ENCODE results near the gene NAPA.

NAPA gene

DNA sequence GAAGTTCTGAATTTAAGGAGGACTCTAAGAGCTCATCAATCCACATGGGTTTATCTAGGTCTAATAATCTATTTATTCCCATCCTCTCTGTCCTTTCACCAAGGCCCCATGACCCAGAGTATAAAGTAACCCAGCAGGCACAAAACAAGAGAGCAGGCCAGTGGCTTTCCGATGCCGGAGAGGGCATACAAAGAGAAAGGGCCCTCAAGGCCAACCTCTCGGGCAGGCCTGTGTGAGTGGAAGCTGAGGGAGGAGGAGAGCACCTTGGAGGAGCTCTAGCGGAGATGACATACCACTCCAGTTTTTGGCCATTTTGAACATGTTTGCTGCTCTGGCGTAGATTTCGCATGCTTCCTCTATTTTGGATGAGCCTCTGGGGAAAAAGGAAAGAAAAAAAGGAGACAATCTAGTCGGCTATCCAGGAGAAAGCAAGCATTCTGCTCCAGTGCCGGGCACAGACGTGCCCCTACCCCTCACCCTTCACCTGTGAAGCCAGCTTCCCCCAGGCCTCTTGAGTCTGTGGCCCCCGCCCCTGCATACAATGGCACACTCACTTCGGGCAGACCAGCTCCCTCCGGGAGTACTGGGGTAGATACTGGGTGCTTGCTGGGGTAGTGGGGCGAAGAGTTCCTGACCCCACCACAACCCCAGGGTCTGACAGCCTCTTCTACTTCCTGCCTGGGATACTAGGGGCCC lies 11.6 kb downstream of the NAPA start:
- H3K9me3 ChIP-seq (ENCODE audit: control insufficient read depth, low read length) = no peaks in the 10 kb centered on the region
- H3K27ac ChIP-seq (ENCODE audit: low read depth, low read length, severe bottlenecking) = no peak overlapping the region
- WGBS, 2 experiments (ENCODE audit: insufficient coverage in 2 of 2) = 95% methylated on average over 6 to 9 of the region's 13 CpGs
- H3K4me3 ChIP-seq (ENCODE audit: extremely low read depth, insufficient read depth, low read length, poor library complexity, severe bottlenecking) = no peak overlapping the region
- peaks cover 57% of the 10 kb centered on the region for H3K36me3 ChIP-seq (ENCODE audit: control insufficient read depth, insufficient read depth, low read length)
- H3K4me1 ChIP-seq (ENCODE audit: control insufficient read depth, insufficient read depth, low read length, poor library complexity, severe bottlenecking) = peaks cover under 1% of the 10 kb centered on the region

DNA sequence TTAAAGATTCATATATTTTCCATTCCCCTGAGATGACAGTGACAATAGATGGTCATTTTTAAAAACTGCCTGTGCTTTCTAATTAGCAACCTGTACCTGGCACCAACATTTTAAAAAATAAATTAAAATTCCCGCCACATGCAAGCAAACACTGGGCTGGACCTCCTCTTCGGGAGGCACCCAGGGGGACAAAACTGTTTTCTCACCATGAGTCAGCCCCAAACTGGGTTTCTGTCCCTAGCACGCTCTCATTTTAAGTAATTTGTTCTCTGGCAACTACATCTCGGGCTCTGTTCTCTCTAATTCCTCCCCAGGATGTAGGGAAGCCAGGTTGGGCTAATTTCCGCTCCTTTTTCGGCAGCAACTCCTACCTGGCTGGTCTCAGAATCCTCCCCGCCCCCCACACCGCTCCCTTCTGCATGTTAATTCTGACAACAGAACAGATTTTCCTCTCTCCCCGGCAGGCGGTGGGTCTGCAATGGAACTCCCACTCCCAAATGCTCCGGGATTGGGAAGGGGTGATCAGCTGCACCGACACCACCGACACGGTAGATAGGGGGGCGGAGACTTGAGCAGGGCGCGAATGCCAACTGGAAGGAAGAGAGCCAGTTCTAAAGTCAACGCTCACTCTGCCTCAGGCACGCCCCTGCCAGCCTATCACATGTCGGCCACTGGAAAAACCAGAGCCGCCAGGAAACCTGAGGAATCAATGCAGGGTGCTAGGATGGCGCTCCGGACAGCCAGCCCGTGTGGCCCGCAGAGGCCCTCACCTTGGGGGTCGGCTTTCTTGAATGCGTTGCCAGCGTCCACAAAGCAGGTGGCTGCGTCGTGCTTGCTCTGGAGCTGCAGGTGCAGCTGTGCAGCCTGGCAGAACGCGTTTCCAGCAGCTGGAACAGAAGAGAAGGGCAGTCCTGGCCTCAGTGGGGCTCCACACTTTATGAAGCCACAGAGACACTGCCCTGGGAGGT lies 14.7 kb downstream of the NAPA start:
- Histone ChIP-seq H3K36me3 (ENCODE audit: control insufficient read depth, insufficient read depth, low read length) (peaks cover 66% of the 10 kb centered on the region), H3K4me1 (ENCODE audit: control insufficient read depth, insufficient read depth, low read length, poor library complexity, severe bottlenecking) (no peaks in the 10 kb centered on the region), H3K4me3 (ENCODE audit: extremely low read depth, insufficient read depth, low read length, poor library complexity, severe bottlenecking) (no peak overlapping the region), H3K27ac (ENCODE audit: low read depth, low read length, severe bottlenecking) (no peak overlapping the region), H3K9me3 (ENCODE audit: control insufficient read depth, low read length) (no peaks in the 10 kb centered on the region)
- 92 to 93% methylated on average over 28 to 31 of the region's 32 CpGs for WGBS, 2 experiments (ENCODE audit: insufficient coverage in 2 of 2)

DNA sequence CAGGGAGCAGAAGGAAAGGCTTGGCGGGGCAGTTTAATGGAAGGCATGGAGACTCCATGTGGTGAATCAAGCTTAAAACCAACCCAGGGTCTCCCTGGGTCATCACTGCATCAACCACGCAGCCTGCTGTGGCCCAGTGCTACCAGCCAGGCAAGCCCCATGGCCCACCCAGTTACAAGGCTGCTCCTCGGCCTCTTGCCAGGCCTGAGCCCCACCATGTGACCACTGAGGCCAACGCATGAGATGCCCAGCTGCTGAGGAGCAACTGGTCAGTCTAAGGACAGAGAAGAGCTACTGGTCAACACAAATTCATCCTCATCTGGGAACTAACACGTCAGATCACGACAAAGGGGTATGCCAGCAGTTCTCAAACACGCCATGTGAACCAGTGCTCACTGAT lies 15.5 kb downstream of the NAPA start:
- Histone ChIP-seq H3K9me3 (ENCODE audit: control insufficient read depth, low read length) (no peaks in the 10 kb centered on the region), H3K4me3 (ENCODE audit: extremely low read depth, insufficient read depth, low read length, poor library complexity, severe bottlenecking) (no peak overlapping the region), H3K27ac (ENCODE audit: low read depth, low read length, severe bottlenecking) (no peak overlapping the region), H3K36me3 (ENCODE audit: control insufficient read depth, insufficient read depth, low read length) (peaks cover 60% of the 10 kb centered on the region), H3K4me1 (ENCODE audit: control insufficient read depth, insufficient read depth, low read length, poor library complexity, severe bottlenecking) (no peaks in the 10 kb centered on the region)
- 95 to 100% methylated on average over 7 of the region's 7 CpGs for WGBS, 2 experiments (ENCODE audit: insufficient coverage in 2 of 2)

DNA sequence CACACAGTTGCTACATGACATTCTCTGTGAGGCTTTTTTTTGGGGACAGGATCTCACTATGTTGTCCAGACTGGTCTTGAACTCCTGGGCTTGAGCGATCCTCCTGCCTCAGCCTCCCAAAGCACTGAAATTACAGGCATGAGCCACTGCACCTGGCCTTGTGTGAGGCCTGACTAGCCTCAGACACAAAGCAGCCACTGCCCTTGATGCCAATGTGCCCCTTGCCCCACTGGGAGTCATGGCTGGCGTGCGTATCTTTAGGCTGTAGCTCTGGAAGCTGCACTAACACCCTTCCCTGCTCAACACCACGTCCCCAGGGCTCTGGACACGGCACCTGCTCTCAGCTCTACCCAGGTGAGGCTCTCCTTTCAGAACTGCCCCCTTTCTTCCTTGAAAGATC lies 16.3 kb downstream of the NAPA start:
- Histone ChIP-seq H3K9me3 (ENCODE audit: control insufficient read depth, low read length) (no peaks in the 10 kb centered on the region), H3K27ac (ENCODE audit: low read depth, low read length, severe bottlenecking) (no peak overlapping the region), H3K36me3 (ENCODE audit: control insufficient read depth, insufficient read depth, low read length) (peaks cover 56% of the 10 kb centered on the region), H3K4me1 (ENCODE audit: control insufficient read depth, insufficient read depth, low read length, poor library complexity, severe bottlenecking) (no peaks in the 10 kb centered on the region), H3K4me3 (ENCODE audit: extremely low read depth, insufficient read depth, low read length, poor library complexity, severe bottlenecking) (no peak overlapping the region)
- WGBS, 2 experiments (ENCODE audit: insufficient coverage in 2 of 2) = 88 to 97% methylated on average over 5 of the region's 5 CpGs

DNA sequence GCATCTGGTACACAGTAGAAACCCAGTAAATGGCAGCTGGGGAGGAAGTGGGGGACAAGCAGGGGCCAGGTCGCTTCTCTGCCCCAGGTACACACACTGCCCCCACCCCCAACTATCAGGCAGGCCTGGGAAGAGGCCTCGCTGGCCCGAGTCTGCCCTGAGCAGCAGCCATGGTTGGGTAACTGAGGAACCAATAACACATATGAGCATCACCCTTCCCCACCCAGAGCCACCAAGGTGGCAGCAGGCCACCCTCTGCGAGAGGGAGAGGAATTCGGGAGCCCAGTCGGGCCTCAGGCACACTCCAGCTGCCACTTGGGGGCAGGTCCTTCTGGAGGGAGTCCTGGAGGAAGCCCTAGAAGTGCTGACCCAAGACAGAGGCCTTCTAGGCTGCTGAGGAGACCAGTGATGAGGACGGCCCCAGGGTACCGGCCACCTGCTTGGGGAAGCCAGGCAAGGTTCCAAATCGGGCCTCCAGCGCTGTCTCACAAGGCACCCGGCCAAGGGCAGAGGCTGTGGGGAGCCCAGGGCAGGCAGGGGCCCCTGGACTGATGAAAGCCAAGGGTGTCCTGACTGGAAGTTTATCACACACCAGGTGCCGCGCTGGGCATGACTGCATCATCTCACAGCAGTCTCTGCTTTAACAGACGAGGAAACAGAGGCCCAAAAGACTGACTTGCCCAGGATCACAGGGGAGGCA lies 16.9 kb downstream of the NAPA start:
- H3K9me3 ChIP-seq (ENCODE audit: control insufficient read depth, low read length) = no peaks in the 10 kb centered on the region
- H3K4me3 ChIP-seq (ENCODE audit: extremely low read depth, insufficient read depth, low read length, poor library complexity, severe bottlenecking) = no peak overlapping the region
- WGBS, 2 experiments (ENCODE audit: insufficient coverage in 2 of 2) = 93 to 98% methylated on average over 9 to 14 of the region's 14 CpGs
- peaks cover 56% of the 10 kb centered on the region for H3K36me3 ChIP-seq (ENCODE audit: control insufficient read depth, insufficient read depth, low read length)
- H3K4me1 ChIP-seq (ENCODE audit: control insufficient read depth, insufficient read depth, low read length, poor library complexity, severe bottlenecking) = no peaks in the 10 kb centered on the region
- no peak overlapping the region for H3K27ac ChIP-seq (ENCODE audit: low read depth, low read length, severe bottlenecking)

DNA sequence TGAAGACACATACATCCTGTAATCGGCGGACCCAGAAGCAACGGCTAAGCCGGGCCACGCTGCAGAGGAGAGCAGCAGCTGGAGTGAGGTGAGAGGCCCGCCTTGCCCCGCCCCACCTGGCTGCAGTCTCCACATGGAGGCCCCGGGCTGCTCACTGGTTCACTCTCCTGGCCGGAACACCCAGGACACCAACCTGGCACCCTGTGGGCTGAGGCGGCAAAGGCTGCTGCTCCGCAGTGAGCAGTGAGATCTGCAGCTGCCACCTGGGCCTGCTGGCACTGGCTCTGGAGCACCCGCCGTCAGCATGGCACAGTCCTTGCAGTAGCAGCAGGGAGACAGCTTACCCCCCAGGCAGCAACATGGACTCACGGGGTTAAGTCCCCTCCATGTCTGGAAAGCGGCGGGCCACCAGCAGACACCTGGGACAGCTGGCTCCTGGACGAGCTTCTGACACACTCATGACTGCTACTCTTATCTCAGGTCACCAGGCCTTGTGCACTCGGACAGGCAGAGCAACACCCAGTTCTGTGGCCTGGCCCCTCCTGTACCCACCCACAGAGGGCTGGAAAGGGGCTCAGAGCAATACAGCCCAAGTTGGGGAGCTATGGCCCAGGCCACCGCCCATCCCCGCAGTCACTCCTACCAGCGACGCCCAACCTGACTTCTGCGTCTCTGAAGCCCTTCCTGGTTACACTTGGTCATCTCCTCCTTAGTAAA lies 17.7 kb downstream of the NAPA start:
- no peak overlapping the region for H3K27ac ChIP-seq (ENCODE audit: low read depth, low read length, severe bottlenecking)
- no peak overlapping the region for H3K4me3 ChIP-seq (ENCODE audit: extremely low read depth, insufficient read depth, low read length, poor library complexity, severe bottlenecking)
- 92 to 95% methylated on average over 23 of the region's 23 CpGs for WGBS, 2 experiments (ENCODE audit: insufficient coverage in 2 of 2)
- H3K4me1 ChIP-seq (ENCODE audit: control insufficient read depth, insufficient read depth, low read length, poor library complexity, severe bottlenecking) = no peaks in the 10 kb centered on the region
- H3K36me3 ChIP-seq (ENCODE audit: control insufficient read depth, insufficient read depth, low read length) = peaks cover 52% of the 10 kb centered on the region
- no peaks in the 10 kb centered on the region for H3K9me3 ChIP-seq (ENCODE audit: control insufficient read depth, low read length)

DNA sequence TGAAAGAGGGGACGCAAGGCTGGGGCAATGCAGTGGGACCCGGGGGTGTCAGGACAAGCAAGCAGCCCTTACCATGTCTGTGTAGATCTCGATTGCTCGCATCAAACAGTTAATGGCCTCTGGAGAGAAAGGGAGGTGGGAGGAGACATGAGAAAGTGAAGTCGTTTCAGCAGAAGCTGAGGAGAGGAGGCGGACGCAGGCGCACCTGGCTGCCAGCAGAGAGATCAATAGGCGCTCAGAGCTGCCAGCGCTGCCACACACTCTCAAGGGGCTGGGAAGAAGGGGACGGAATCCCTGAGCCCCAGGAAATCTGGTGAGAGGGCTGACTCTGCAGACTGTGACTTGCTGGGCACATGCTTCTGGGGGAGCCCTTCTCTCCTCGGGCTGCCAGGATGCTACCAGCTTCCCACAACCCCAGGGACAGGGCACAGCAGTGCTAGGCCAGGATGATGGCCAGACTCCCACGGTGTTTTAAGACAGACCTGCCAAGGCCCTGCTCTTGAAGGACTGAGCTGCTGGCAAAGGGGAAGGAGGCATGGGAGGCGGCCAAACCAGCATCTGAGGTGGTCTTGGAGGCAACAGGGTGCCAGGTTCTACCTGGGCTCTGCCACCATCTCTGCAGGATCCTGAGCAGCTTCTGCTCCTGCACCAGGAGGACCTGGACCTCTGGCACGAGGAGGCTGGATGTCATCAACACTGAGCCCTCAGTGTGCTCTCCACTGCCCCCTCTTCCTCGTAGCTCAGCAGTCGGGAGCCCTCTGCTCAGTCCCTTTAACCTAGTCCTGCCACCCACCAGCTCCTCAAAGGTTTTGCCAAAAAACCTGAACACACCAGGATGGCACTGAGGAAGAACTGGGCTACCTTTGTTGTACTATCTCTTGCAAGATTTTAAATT lies 19.1 kb downstream of the NAPA start:
- Histone ChIP-seq H3K4me3 (ENCODE audit: extremely low read depth, insufficient read depth, low read length, poor library complexity, severe bottlenecking) (no peak overlapping the region), H3K27ac (ENCODE audit: low read depth, low read length, severe bottlenecking) (no peak overlapping the region), H3K36me3 (ENCODE audit: control insufficient read depth, insufficient read depth, low read length) (peaks cover 48% of the 10 kb centered on the region), H3K9me3 (ENCODE audit: control insufficient read depth, low read length) (no peaks in the 10 kb centered on the region), H3K4me1 (ENCODE audit: control insufficient read depth, insufficient read depth, low read length, poor library complexity, severe bottlenecking) (no peaks in the 10 kb centered on the region)
- 91 to 96% methylated on average over 11 to 16 of the region's 17 CpGs for WGBS, 2 experiments (ENCODE audit: insufficient coverage in 2 of 2)

DNA sequence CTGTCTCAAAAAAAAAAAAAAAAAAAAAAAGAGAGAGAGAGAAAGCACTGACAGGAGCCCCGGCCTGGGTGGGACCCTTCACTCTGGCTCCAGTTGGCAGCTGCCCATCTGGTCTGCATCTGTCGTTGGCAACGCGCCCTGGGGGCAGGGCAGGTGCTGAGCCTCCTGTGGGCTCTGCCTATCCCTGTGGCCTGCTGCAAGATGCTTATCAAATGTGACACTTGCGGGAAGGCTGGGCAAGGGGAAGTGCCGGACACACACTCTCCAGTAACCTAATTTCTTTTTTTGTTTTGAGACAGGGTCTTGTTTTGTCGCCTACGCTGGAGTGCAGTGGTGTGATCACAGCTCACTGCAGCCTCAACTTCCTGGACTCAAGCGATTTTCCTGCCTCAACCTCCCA lies 20.1 kb downstream of the NAPA start:
- no peaks in the 10 kb centered on the region for H3K4me1 ChIP-seq (ENCODE audit: control insufficient read depth, insufficient read depth, low read length, poor library complexity, severe bottlenecking)
- no peak overlapping the region for H3K4me3 ChIP-seq (ENCODE audit: extremely low read depth, insufficient read depth, low read length, poor library complexity, severe bottlenecking)
- WGBS, 2 experiments (ENCODE audit: insufficient coverage in 2 of 2) = 98% methylated on average over 4 to 6 of the region's 9 CpGs
- H3K27ac ChIP-seq (ENCODE audit: low read depth, low read length, severe bottlenecking) = no peak overlapping the region
- peaks cover 48% of the 10 kb centered on the region for H3K36me3 ChIP-seq (ENCODE audit: control insufficient read depth, insufficient read depth, low read length)
- H3K9me3 ChIP-seq (ENCODE audit: control insufficient read depth, low read length) = no peaks in the 10 kb centered on the region

DNA sequence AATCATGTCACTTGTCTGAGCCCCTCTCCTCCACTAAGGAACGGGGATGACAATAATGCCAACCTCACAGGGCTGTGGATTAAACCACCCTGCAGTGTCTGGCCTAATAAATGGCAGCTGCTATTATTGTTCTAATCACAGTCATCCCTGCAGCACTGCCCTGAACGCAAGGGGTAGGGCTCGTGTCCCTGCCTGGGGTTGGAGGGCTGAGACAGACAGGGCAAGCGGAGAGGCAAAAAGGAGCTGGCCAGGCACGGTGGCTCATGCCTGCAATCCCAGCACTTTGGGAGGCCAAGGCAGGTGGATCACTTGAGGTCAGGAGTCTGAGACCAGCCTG lies 20.7 kb downstream of the NAPA start:
- Histone ChIP-seq H3K36me3 (ENCODE audit: control insufficient read depth, insufficient read depth, low read length) (peaks cover 52% of the 10 kb centered on the region), H3K27ac (ENCODE audit: low read depth, low read length, severe bottlenecking) (no peak overlapping the region), H3K4me3 (ENCODE audit: extremely low read depth, insufficient read depth, low read length, poor library complexity, severe bottlenecking) (no peak overlapping the region), H3K9me3 (ENCODE audit: control insufficient read depth, low read length) (no peaks in the 10 kb centered on the region), H3K4me1 (ENCODE audit: control insufficient read depth, insufficient read depth, low read length, poor library complexity, severe bottlenecking) (no peaks in the 10 kb centered on the region)
- WGBS, 2 experiments (ENCODE audit: insufficient coverage in 2 of 2) = 87 to 89% methylated on average over 5 of the region's 5 CpGs
